GM23248 (cell line): ENCODE measurements around the gene RAE1. TPM values are rescaled to one million over a fixed set of nuclear protein-coding genes. Genes with fewer than 3 reads are reported as not detected.

Experiments
- DNase-seq: peaks from one replicate; pipeline ENCODE4 v3.0.0-alpha.2; 2015
- H2AFZ ChIP-seq: fragments of 200-600 bp; sonication (generic); 2 replicates; pipeline ENCODE4 v1.6.1; 2016; ENCODE audit warnings: antibody characterized with exemption
- H3F3A ChIP-seq: fragments of 200-600 bp; sonication (generic); 2 replicates; pipeline ENCODE4 v1.6.1; 2016; ENCODE audit warnings: mild to moderate bottlenecking, antibody characterized with exemption, mixed run types; ENCODE audit not compliant: insufficient read depth
- H3K27ac ChIP-seq: fragments of 200-600 bp; sonication (generic); 2 replicates; pipeline ENCODE4 v1.5.1; 2016; ENCODE audit warnings: mild to moderate bottlenecking
- H3K27me3 ChIP-seq: fragments of 200-600 bp; sonication (generic); replicated peaks from 2 replicates; pipeline ENCODE4 v1.6.1; 2016; ENCODE audit warnings: mild to moderate bottlenecking; ENCODE audit not compliant: insufficient read depth
- H3K36me3 ChIP-seq: fragments of 200-600 bp; sonication (generic); 2 replicates; pipeline ENCODE4 v1.6.1; 2016; ENCODE audit warnings: low read depth, mild to moderate bottlenecking
- H3K4me1 ChIP-seq: fragments of 200-600 bp; sonication (generic); 2 replicates; pipeline ENCODE4 v1.6.1; 2016; ENCODE audit warnings: mild to moderate bottlenecking; ENCODE audit not compliant: insufficient read depth
- H3K4me2 ChIP-seq: fragments of 200-600 bp; sonication (generic); one replicate; pipeline ENCODE4 v1.6.1; 2016; ENCODE audit warnings: mild to moderate bottlenecking; ENCODE audit not compliant: unreplicated experiment
- H3K4me3 ChIP-seq: fragments of 200-600 bp; sonication (generic); 2 replicates; pipeline ENCODE4 v1.5.1; 2016; ENCODE audit warnings: mild to moderate bottlenecking
- H3K79me2 ChIP-seq: fragments of 200-600 bp; sonication (generic); 2 replicates; pipeline ENCODE4 v1.6.1; 2016; ENCODE audit warnings: mild to moderate bottlenecking; ENCODE audit not compliant: insufficient read depth
- H3K9ac ChIP-seq: fragments of 200-600 bp; sonication (generic); 2 replicates; pipeline ENCODE4 v1.6.1; 2016; ENCODE audit warnings: mild to moderate bottlenecking
- H3K9me2 ChIP-seq: fragments of 200-600 bp; sonication (generic); 2 replicates; pipeline ENCODE4 v1.6.1; 2016; ENCODE audit warnings: mixed run types, mild to moderate bottlenecking, moderate library complexity; ENCODE audit not compliant: insufficient read depth
- H3K9me3 ChIP-seq: fragments of 200-600 bp; sonication (generic); one replicate; pipeline ENCODE4 v1.6.1; 2017; ENCODE audit warnings: low read depth
- H4K20me1 ChIP-seq: fragments of 200-600 bp; sonication (generic); 2 replicates; pipeline ENCODE4 v1.6.0; 2016; ENCODE audit not compliant: insufficient read depth
- EZH2 ChIP-seq: fragments of 200-600 bp; sonication (generic); IDR thresholded peaks from 2 replicates; pipeline ENCODE4 v1.6.1; 2018; ENCODE audit warnings: antibody characterized with exemption, mild to moderate bottlenecking; ENCODE audit not compliant: insufficient read depth, poor library complexity, severe bottlenecking
- EZH2phosphoT487 ChIP-seq: fragments of 200-600 bp; sonication (generic); IDR thresholded peaks from 2 replicates; pipeline ENCODE4 v1.6.1; 2018; ENCODE audit warnings: antibody characterized with exemption, moderate library complexity, mild to moderate bottlenecking, low read depth; ENCODE audit not compliant: insufficient read depth
- WGBS, 2 experiments: methylation state at CpG; one replicate each; pipeline ENCODE4 v1.1.6; 2015 to 2017; ENCODE audit warnings: low lambda C conversion rate in 2 of 2, low coverage in 1 of 2; ENCODE audit errors: missing lambda C conversion rate in 2 of 2; 5-methylcytosine and 5-hydroxymethylcytosine counted together
- in situ Hi-C: fragments of 300-500 bp; cut with MboI; formaldehyde crosslinking; loops from 2 replicates; pipeline ENCODE4 v1.15.0; 2020
- polyA plus RNA-seq: library from polyadenylated mRNA; unstranded; fragments of >200 nt; fragmentation: Nextera tagmentation; extraction: Ambion mirVana; gene quantifications from 2 replicates; pipeline ENCODE4 v1.2.1, GENCODE V29; 2016
- total RNA-seq: library from RNA; depleted of rRNA; stranded (reverse); fragments of >200 nt; shearing (Covaris generic); gene quantifications from 2 replicates; pipeline ENCODE4 v1.2.3, GENCODE V29; 2014

The RAE1 gene
- total and polyA plus RNA-seq, 2 experiments from 2014 or later, result 34.7 to 54.8 TPM

- Histone ChIP-seq H2AFZ (no peak overlapping the region), H4K20me1 (no peaks in the 10 kb centered on the region), H3K4me2 (no peak overlapping the region), H3K36me3 (peaks cover 29% of the 10 kb centered on the region; the same call in 1 of the 2 replicates), H3K27ac (no peak overlapping the region), H3K9me2 (no peaks in the 10 kb centered on the region), H3K4me3 (no peak overlapping the region), H3F3A (peaks cover 14% of the 10 kb centered on the region; the same call in 1 of the 2 replicates), H3K27me3 (no peaks in the 10 kb centered on the region), H3K9me3 (no peaks in the 10 kb centered on the region), H3K79me2 (no peaks in the 10 kb centered on the region), H3K9ac (no peak overlapping the region), H3K4me1 (no peaks in the 10 kb centered on the region)
- WGBS, 2 experiments, result 95% methylated on average over 10 of the region's 10 CpGs
- TF ChIP-seq EZH2phosphoT487 (no peak), EZH2 (no peak)
- no peak for DNase-seq
- in situ Hi-C loops, result no loop called here
Observed at GRCh38 chr20:57375652-57376230, 24.7 kb downstream of the RAE1 start.

- Histone ChIP-seq H3K27ac (no peak overlapping the region), H3K4me2 (no peak overlapping the region), H2AFZ (no peak overlapping the region), H3K79me2 (no peaks in the 10 kb centered on the region), H3K9ac (no peak overlapping the region), H3K36me3 (peaks cover 17% of the 10 kb centered on the region; the same call in 1 of the 2 replicates), H3K4me1 (no peaks in the 10 kb centered on the region), H3F3A (peaks cover 14% of the 10 kb centered on the region; the same call in 1 of the 2 replicates), H4K20me1 (no peaks in the 10 kb centered on the region), H3K4me3 (no peak overlapping the region), H3K9me3 (no peaks in the 10 kb centered on the region), H3K27me3 (no peaks in the 10 kb centered on the region), H3K9me2 (no peaks in the 10 kb centered on the region)
- no peak for TF ChIP-seq EZH2phosphoT487
- no peak for TF ChIP-seq EZH2
- 76% methylated on average over 13 of the region's 13 CpGs for WGBS, 2 experiments
- in situ Hi-C loops, result no loop called here
- no peak for DNase-seq
Observed at GRCh38 chr20:57377350-57377749, 26.3 kb downstream of the RAE1 start.

DNA sequence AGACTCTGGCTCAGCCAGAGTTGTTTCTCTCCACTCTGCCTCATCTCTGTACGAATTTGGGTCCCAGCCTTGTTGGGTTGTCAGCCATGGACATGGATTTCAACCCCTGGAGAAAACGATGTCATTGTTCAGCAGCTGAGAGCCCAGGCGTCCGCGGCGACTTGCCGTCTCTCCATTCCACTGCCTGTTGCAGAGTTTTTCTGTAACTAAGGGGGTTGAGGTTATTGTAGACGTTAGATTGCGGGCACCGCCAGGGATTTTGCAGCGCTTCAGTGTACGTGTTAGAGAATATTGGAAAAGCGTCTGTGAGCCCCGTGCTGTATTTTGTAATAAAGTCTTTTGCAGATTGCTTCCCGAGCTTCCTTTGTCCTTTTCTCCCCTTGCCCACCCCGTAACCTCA lies 27.1 kb downstream of the RAE1 start:
- Histone ChIP-seq H2AFZ (no peak overlapping the region), H4K20me1 (no peaks in the 10 kb centered on the region), H3K9ac (no peak overlapping the region), H3K27ac (no peak overlapping the region), H3K4me3 (no peak overlapping the region), H3K4me1 (no peaks in the 10 kb centered on the region), H3K27me3 (no peaks in the 10 kb centered on the region), H3K9me3 (no peaks in the 10 kb centered on the region), H3K36me3 (peaks cover 17% of the 10 kb centered on the region; the same call in 1 of the 2 replicates), H3K9me2 (no peaks in the 10 kb centered on the region), H3F3A (peaks cover 14% of the 10 kb centered on the region; the same call in 1 of the 2 replicates), H3K4me2 (no peak overlapping the region), H3K79me2 (no peaks in the 10 kb centered on the region)
- in situ Hi-C loops, result no loop called here
- TF ChIP-seq EZH2phosphoT487 (no peak), EZH2 (no peak)
- DNase-seq, result no peak
- 76 to 80% methylated on average over 16 of the region's 16 CpGs for WGBS, 2 experiments

DNA sequence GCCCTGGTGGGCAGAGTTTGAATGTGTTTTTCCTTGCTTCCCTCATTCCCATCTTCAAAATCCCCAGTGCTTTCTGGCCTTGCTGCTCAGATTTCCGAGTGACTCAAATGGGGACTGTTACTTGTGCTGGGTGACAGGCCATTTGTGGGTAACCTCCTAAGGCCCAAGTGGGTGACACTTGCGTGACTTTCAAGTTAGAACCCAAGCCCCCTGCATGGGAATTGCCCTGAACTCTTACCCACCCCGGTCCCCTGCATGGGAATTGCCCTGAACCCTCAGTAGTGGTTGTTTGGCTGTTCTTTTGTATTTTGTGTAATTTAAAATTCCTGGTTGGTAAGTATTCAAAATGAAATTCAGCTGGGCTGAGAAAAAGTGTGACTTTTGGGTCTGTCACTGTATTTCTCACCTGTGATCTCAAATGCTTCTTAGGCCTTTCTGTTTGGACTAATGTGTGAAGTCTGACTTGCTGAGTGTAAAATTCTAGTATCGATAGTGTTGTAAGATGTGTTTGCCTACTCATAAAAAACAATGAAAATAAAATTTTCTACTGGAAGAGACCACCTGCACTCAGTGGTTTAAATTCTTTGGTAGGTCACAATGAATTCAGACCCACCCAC lies 27.7 kb downstream of the RAE1 start:
- H3K9ac ChIP-seq, result no peak overlapping the region
- H3K79me2 ChIP-seq, result no peaks in the 10 kb centered on the region
- H3K4me1 ChIP-seq, result no peaks in the 10 kb centered on the region
- H3K4me3 ChIP-seq, result no peak overlapping the region
- 81 to 84% methylated on average over 4 of the region's 4 CpGs for WGBS, 2 experiments
- no peaks in the 10 kb centered on the region for H3K27me3 ChIP-seq
- in situ Hi-C loops, result no loop called here
- H4K20me1 ChIP-seq, result no peaks in the 10 kb centered on the region
- no peaks in the 10 kb centered on the region for H3K9me2 ChIP-seq
- peaks cover 17% of the 10 kb centered on the region; the same call in 1 of the 2 replicates for H3K36me3 ChIP-seq
- DNase-seq, result no peak
- peaks cover 14% of the 10 kb centered on the region; the same call in 1 of the 2 replicates for H3F3A ChIP-seq
- H3K4me2 ChIP-seq, result no peak overlapping the region
- no peak overlapping the region for H2AFZ ChIP-seq
- no peak for TF ChIP-seq EZH2phosphoT487
- TF ChIP-seq EZH2, result no peak
- H3K9me3 ChIP-seq, result no peaks in the 10 kb centered on the region
- no peak overlapping the region for H3K27ac ChIP-seq
